GM18868 (cell line): ENCODE measurements around the gene DNAH5.
"Not testable (repeated sequence)": the region's sequence is repeated elsewhere in the genome, so short reads cannot be mapped to it uniquely, and the experiment has no call there.

Source experiments
- ATAC-seq: cut with Tn5 transposase; IDR thresholded peaks from one replicate; pipeline ENCODE4 v1.9.1; 2021; ENCODE audit warnings: mild to moderate bottlenecking, moderate library complexity; ENCODE audit not compliant: unreplicated experiment

DNAH5 gene

GRCh38 chr5:13833440-13833839 is 111.0 kb downstream of the DNAH5 start:
- no peak for ATAC-seq

- ATAC-seq = no peak
These were observed 113.1 kb downstream of the DNAH5 start for GRCh38 chr5:13831351-13831750.

- ATAC-seq = no peak
These were observed 114.0 kb downstream of the DNAH5 start for GRCh38 chr5:13830536-13830935.

- no peak for ATAC-seq
These were observed 123.1 kb downstream of the DNAH5 start for GRCh38 chr5:13821366-13821765.

GRCh38 chr5:13816126-13816525 is 128.4 kb downstream of the DNAH5 start:
- no peak for ATAC-seq

GRCh38 chr5:13814301-13814700 is 130.2 kb downstream of the DNAH5 start:
- no peak for ATAC-seq

- ATAC-seq = no peak
These were observed 134.6 kb downstream of the DNAH5 start for GRCh38 chr5:13809921-13810320.

- ATAC-seq = no peak
These were observed 140.2 kb downstream of the DNAH5 start for GRCh38 chr5:13804336-13804735.

- ATAC-seq = not testable (repeated sequence)
These were observed 145.9 kb downstream of the DNAH5 start for GRCh38 chr5:13798569-13798968.

GRCh38 chr5:13785781-13786415 is 158.6 kb downstream of the DNAH5 start:
- ATAC-seq = no peak

- ATAC-seq = no peak
These were observed 160.8 kb downstream of the DNAH5 start for GRCh38 chr5:13783726-13784125.

GRCh38 chr5:13780081-13780480 is 164.4 kb downstream of the DNAH5 start:
- ATAC-seq = no peak

- ATAC-seq = no peak
These were observed 170.8 kb downstream of the DNAH5 start for GRCh38 chr5:13773649-13774048.

- no peak for ATAC-seq
These were observed 173.4 kb downstream of the DNAH5 start for GRCh38 chr5:13771011-13771571.

GRCh38 chr5:13766236-13766635 is 178.3 kb downstream of the DNAH5 start:
- ATAC-seq = no peak

GRCh38 chr5:13763719-13764118 is 180.8 kb downstream of the DNAH5 start:
- ATAC-seq = no peak

GRCh38 chr5:13749766-13750165 is 194.7 kb downstream of the DNAH5 start:
- no peak for ATAC-seq

GRCh38 chr5:13746026-13746425 is 198.5 kb downstream of the DNAH5 start:
- ATAC-seq = no peak

GRCh38 chr5:13745508-13745907 is 199.0 kb downstream of the DNAH5 start:
- ATAC-seq = no peak

- no peak for ATAC-seq
These were observed 204.0 kb downstream of the DNAH5 start for GRCh38 chr5:13740471-13740870.

GRCh38 chr5:13739479-13739878 is 205.0 kb downstream of the DNAH5 start:
- no peak for ATAC-seq

GRCh38 chr5:13735691-13736090 is 208.8 kb downstream of the DNAH5 start:
- no peak for ATAC-seq

- ATAC-seq = no peak
These were observed 213.3 kb downstream of the DNAH5 start for GRCh38 chr5:13731121-13731628.
